Liver (tissue), 3 donors: ENCODE measurements around the gene RAC2.

Source experiments
- ATF3 ChIP-seq: IDR thresholded peaks from 2 replicates; pipeline ENCODE4 v1.6.1; 2016; ENCODE audit warnings: antibody characterized with exemption
- FOXA1 ChIP-seq: IDR thresholded peaks from 2 replicates; pipeline ENCODE4 v1.6.1; 2016; ENCODE audit warnings: antibody characterized with exemption
- GABPA ChIP-seq, 2 donors: IDR thresholded peaks in 1 of 2; conservative IDR thresholded peaks in 1 of 2; 2 replicates each; pipeline ENCODE4 v1.6.1; 2016; ENCODE audit warnings: antibody characterized with exemption in 2 of 2, mild to moderate bottlenecking in 1 of 2, moderate library complexity in 1 of 2
- MAX ChIP-seq: IDR thresholded peaks from 2 replicates; pipeline ENCODE4 v1.6.1; 2016; ENCODE audit warnings: antibody characterized with exemption
- RAD21 ChIP-seq, 2 donors: IDR thresholded peaks; 2 replicates each; pipeline ENCODE4 v1.6.1; 2016; ENCODE audit warnings: antibody characterized with exemption in 2 of 2, mild to moderate bottlenecking in 2 of 2
- RXRA ChIP-seq, 2 donors: IDR thresholded peaks; 2 replicates each; pipeline ENCODE4 v1.6.1; 2017 to 2018; ENCODE audit warnings: antibody characterized with exemption in 2 of 2, mild to moderate bottlenecking in 1 of 2
- SP1 ChIP-seq: IDR thresholded peaks from 2 replicates; pipeline ENCODE4 v1.6.1; 2018; ENCODE audit warnings: antibody characterized with exemption, mild to moderate bottlenecking
- TAF1 ChIP-seq: conservative IDR thresholded peaks from 2 replicates; pipeline ENCODE4 v1.6.1; 2016; ENCODE audit warnings: antibody characterized with exemption, mild to moderate bottlenecking
- TF ChIP-seq, protein P1 (sequence below): fragments of 150-350 bp; IDR thresholded peaks from 2 replicates; pipeline ENCODE4 v1.5.1; 2017; ENCODE audit warnings: improper control_type of control experiment, low read depth, low read length; ENCODE audit not compliant: missing input control
- TF ChIP-seq, protein P2 (sequence below): IDR thresholded peaks from 2 replicates; pipeline ENCODE4 v1.6.1; 2016; ENCODE audit warnings: antibody characterized with exemption, mild to moderate bottlenecking
- donor health status: healthy.
- donor health status: healthy.

GRCh38 chr22:37215890-37216289 is 28.2 kb downstream of the RAC2 start:
- TF ChIP-seq, protein P1, sequence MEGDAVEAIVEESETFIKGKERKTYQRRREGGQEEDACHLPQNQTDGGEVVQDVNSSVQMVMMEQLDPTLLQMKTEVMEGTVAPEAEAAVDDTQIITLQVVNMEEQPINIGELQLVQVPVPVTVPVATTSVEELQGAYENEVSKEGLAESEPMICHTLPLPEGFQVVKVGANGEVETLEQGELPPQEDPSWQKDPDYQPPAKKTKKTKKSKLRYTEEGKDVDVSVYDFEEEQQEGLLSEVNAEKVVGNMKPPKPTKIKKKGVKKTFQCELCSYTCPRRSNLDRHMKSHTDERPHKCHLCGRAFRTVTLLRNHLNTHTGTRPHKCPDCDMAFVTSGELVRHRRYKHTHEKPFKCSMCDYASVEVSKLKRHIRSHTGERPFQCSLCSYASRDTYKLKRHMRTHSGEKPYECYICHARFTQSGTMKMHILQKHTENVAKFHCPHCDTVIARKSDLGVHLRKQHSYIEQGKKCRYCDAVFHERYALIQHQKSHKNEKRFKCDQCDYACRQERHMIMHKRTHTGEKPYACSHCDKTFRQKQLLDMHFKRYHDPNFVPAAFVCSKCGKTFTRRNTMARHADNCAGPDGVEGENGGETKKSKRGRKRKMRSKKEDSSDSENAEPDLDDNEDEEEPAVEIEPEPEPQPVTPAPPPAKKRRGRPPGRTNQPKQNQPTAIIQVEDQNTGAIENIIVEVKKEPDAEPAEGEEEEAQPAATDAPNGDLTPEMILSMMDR, result no peak
- TF ChIP-seq RAD21 (IDR thresholded peaks at IDR 0.05) (no peak), FOXA1 (no peak), ATF3 (no peak), TAF1 (no peak), GABPA (IDR thresholded peaks at IDR 0.05 in 1 of 2, conservative IDR thresholded peaks at IDR 0.05 in 1 of 2) (no peak), RXRA (IDR thresholded peaks at IDR 0.05) (no peak), SP1 (no peak), MAX (no peak)
- TF ChIP-seq, protein P2, sequence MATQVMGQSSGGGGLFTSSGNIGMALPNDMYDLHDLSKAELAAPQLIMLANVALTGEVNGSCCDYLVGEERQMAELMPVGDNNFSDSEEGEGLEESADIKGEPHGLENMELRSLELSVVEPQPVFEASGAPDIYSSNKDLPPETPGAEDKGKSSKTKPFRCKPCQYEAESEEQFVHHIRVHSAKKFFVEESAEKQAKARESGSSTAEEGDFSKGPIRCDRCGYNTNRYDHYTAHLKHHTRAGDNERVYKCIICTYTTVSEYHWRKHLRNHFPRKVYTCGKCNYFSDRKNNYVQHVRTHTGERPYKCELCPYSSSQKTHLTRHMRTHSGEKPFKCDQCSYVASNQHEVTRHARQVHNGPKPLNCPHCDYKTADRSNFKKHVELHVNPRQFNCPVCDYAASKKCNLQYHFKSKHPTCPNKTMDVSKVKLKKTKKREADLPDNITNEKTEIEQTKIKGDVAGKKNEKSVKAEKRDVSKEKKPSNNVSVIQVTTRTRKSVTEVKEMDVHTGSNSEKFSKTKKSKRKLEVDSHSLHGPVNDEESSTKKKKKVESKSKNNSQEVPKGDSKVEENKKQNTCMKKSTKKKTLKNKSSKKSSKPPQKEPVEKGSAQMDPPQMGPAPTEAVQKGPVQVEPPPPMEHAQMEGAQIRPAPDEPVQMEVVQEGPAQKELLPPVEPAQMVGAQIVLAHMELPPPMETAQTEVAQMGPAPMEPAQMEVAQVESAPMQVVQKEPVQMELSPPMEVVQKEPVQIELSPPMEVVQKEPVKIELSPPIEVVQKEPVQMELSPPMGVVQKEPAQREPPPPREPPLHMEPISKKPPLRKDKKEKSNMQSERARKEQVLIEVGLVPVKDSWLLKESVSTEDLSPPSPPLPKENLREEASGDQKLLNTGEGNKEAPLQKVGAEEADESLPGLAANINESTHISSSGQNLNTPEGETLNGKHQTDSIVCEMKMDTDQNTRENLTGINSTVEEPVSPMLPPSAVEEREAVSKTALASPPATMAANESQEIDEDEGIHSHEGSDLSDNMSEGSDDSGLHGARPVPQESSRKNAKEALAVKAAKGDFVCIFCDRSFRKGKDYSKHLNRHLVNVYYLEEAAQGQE, result no peak
